ENCODE data around the gene PSD.

PSD gene

GRCh38 chr10:102444851-102445250 is 26.3 kb upstream of the PSD start:
- H3F3A ChIP-seq (ENCODE audit: low read depth): no peaks in the 10 kb centered on the region
- no peaks in the 10 kb centered on the region for H3K9me2 ChIP-seq (replicated peaks; ENCODE audit: low read depth, low read length)
- H4K20me1 ChIP-seq (ENCODE audit: insufficient read depth, low read length, poor library complexity, severe bottlenecking): no peaks in the 10 kb centered on the region
- no peak overlapping the region for H2AFZ ChIP-seq (ENCODE audit: low read length)
- H3K4me2 ChIP-seq (ENCODE audit: low read depth, low read length, poor library complexity, severe bottlenecking): no peak overlapping the region
- H3K79me2 ChIP-seq (ENCODE audit: insufficient read depth, low read length): peaks cover 2% of the 10 kb centered on the region
- H3K36me3 ChIP-seq (ENCODE audit: insufficient read depth, low read length): no peaks in the 10 kb centered on the region
- no peaks in the 10 kb centered on the region for H3K9me3 ChIP-seq (ENCODE audit: insufficient read depth, low read depth, low read length)
- H3K4me1 ChIP-seq (ENCODE audit: insufficient read depth, low read length, poor library complexity, severe bottlenecking): peaks cover 7% of the 10 kb centered on the region
- no peak overlapping the region for H3K9ac ChIP-seq (ENCODE audit: low read depth, low read length, poor library complexity, severe bottlenecking)
- no peak overlapping the region for H3K4me3 ChIP-seq (ENCODE audit: low read length, poor library complexity, severe bottlenecking)
- H3K27me3 ChIP-seq (ENCODE audit: insufficient read depth, low read length, poor library complexity, severe bottlenecking): no peaks in the 10 kb centered on the region
- no peak for TF ChIP-seq EZH2phosphoT487 (IDR thresholded peaks at IDR 0.05; ENCODE audit: borderline replicate concordance)
- TF ChIP-seq CTCF (conservative IDR thresholded peaks at IDR 0.05; ENCODE audit: low read length): no peak

GRCh38 chr10:102438374-102438773 is 19.8 kb upstream of the PSD start:
- no peak overlapping the region for H3K4me2 ChIP-seq (ENCODE audit: low read depth, low read length, poor library complexity, severe bottlenecking)
- no peak overlapping the region for H3K4me3 ChIP-seq (ENCODE audit: low read length, poor library complexity, severe bottlenecking)

GRCh38 chr10:102437515-102437914 is 18.9 kb upstream of the PSD start:
- Histone ChIP-seq H3K27me3 (ENCODE audit: insufficient read depth, low read length, poor library complexity, severe bottlenecking) (no peaks in the 10 kb centered on the region), H3K79me2 (ENCODE audit: insufficient read depth, low read length) (no peaks in the 10 kb centered on the region), H4K20me1 (ENCODE audit: insufficient read depth, low read length, poor library complexity, severe bottlenecking) (no peaks in the 10 kb centered on the region), H2AFZ (ENCODE audit: low read length) (no peak overlapping the region), H3F3A (ENCODE audit: low read depth) (no peaks in the 10 kb centered on the region), H3K36me3 (ENCODE audit: insufficient read depth, low read length) (no peaks in the 10 kb centered on the region), H3K4me2 (ENCODE audit: low read depth, low read length, poor library complexity, severe bottlenecking) (no peak overlapping the region), H3K4me3 (ENCODE audit: low read length, poor library complexity, severe bottlenecking) (no peak overlapping the region), H3K9ac (ENCODE audit: low read depth, low read length, poor library complexity, severe bottlenecking) (no peak overlapping the region), H3K9me2 (replicated peaks; ENCODE audit: low read depth, low read length) (no peaks in the 10 kb centered on the region), H3K4me1 (ENCODE audit: insufficient read depth, low read length, poor library complexity, severe bottlenecking) (no peaks in the 10 kb centered on the region), H3K9me3 (ENCODE audit: insufficient read depth, low read depth, low read length) (no peaks in the 10 kb centered on the region)
- TF ChIP-seq EZH2phosphoT487 (IDR thresholded peaks at IDR 0.05; ENCODE audit: borderline replicate concordance): no peak
- TF ChIP-seq CTCF (conservative IDR thresholded peaks at IDR 0.05; ENCODE audit: low read length): no peak

More at GRCh38 chr10:102438374-102438773, 19.8 kb upstream of the PSD start:
- no peak overlapping the region for H2AFZ ChIP-seq (ENCODE audit: low read length)
- no peak overlapping the region for H3K9ac ChIP-seq (ENCODE audit: low read depth, low read length, poor library complexity, severe bottlenecking)
- no peaks in the 10 kb centered on the region for H3K4me1 ChIP-seq (ENCODE audit: insufficient read depth, low read length, poor library complexity, severe bottlenecking)
- H3K9me2 ChIP-seq (replicated peaks; ENCODE audit: low read depth, low read length): no peaks in the 10 kb centered on the region
- H3F3A ChIP-seq (ENCODE audit: low read depth): no peaks in the 10 kb centered on the region
- H4K20me1 ChIP-seq (ENCODE audit: insufficient read depth, low read length, poor library complexity, severe bottlenecking): no peaks in the 10 kb centered on the region
- H3K27me3 ChIP-seq (ENCODE audit: insufficient read depth, low read length, poor library complexity, severe bottlenecking): no peaks in the 10 kb centered on the region
- TF ChIP-seq CTCF (conservative IDR thresholded peaks at IDR 0.05; ENCODE audit: low read length): no peak
- no peak for TF ChIP-seq EZH2phosphoT487 (IDR thresholded peaks at IDR 0.05; ENCODE audit: borderline replicate concordance)
- H3K79me2 ChIP-seq (ENCODE audit: insufficient read depth, low read length): no peaks in the 10 kb centered on the region
- no peaks in the 10 kb centered on the region for H3K9me3 ChIP-seq (ENCODE audit: insufficient read depth, low read depth, low read length)
- H3K36me3 ChIP-seq (ENCODE audit: insufficient read depth, low read length): no peaks in the 10 kb centered on the region
